PC-3 (cell line): ENCODE data around the gene PAMR1.

Source experiments
- CTCF ChIP-seq: fragments of 300-600 bp; sonication (generic); conservative IDR thresholded peaks from 2 replicates; pipeline ENCODE4 v1.5.1; 2017; ENCODE audit warnings: antibody characterized with exemption, low read depth, mild to moderate bottlenecking, low read length
- EZH2 ChIP-seq: fragments of 300-600 bp; sonication (generic); IDR thresholded peaks from one replicate; pipeline ENCODE4 v1.6.1; 2017; ENCODE audit warnings: antibody characterized with exemption, mild to moderate bottlenecking, low read length; ENCODE audit not compliant: unreplicated experiment
- EZH2phosphoT487 ChIP-seq: fragments of 300-600 bp; sonication (generic); IDR thresholded peaks from 2 replicates; pipeline ENCODE4 v1.6.1; 2018; ENCODE audit warnings: mild to moderate bottlenecking, antibody characterized with exemption, low read length, borderline replicate concordance

GRCh38 chr11:35387111-35387982 lies 138.1 kb downstream of the PAMR1 start:
- TF ChIP-seq CTCF (peak; percentile 38; the same call in 1 of the 2 replicates), EZH2 (no peak), EZH2phosphoT487 (no peak)
